Lower lobe of right lung (tissue), 2 donors: ENCODE data around the gene TDRD1. TPM values are rescaled to one million over a fixed set of nuclear protein-coding genes. Genes with fewer than 3 reads are reported as not detected.

Source experiments
- ATAC-seq, 2 donors: fragments of 200-7000 bp; cut with Tn5 transposase; one replicate each; pipeline ENCODE4 v1.9.1; 2020 to 2022; ENCODE audit warnings: mild to moderate bottlenecking in 2 of 2, moderate library complexity in 2 of 2
- DNase-seq: peaks from one replicate; pipeline ENCODE4 v3.0.0-alpha.2; 2020
- H3K27ac ChIP-seq: fragments of 200-600 bp; one replicate; pipeline ENCODE4 v1.8.0; 2022
- H3K27me3 ChIP-seq: fragments of 200-600 bp; one replicate; pipeline ENCODE4 v1.8.0; 2022; ENCODE audit warnings: low read depth
- H3K36me3 ChIP-seq: fragments of 200-600 bp; one replicate; pipeline ENCODE4 v1.8.0; 2022; ENCODE audit warnings: mild to moderate bottlenecking
- H3K4me1 ChIP-seq: fragments of 200-600 bp; one replicate; pipeline ENCODE4 v1.8.0; 2022
- H3K4me3 ChIP-seq: fragments of 200-600 bp; one replicate; pipeline ENCODE4 v1.8.0; 2022; ENCODE audit warnings: mild to moderate bottlenecking
- H3K9me3 ChIP-seq: fragments of 200-600 bp; one replicate; pipeline ENCODE4 v1.8.0; 2022
- CTCF ChIP-seq: fragments of 200-600 bp; IDR thresholded peaks from one replicate; pipeline ENCODE4 v1.8.0; 2022; ENCODE audit warnings: antibody characterized with exemption, mild to moderate bottlenecking
- intact Hi-C: fragments of 100-400 bp; cut with DNase I; formaldehyde crosslinking; loops from one replicate; pipeline ENCODE4 v1.11.0; 2022
- total RNA-seq: library from RNA; stranded (reverse); fragmentation: NEBNext Ultra II Directional; extraction: Animal tissue kit (Norgen Biotek cat#: 25700); gene quantifications from one replicate; pipeline ENCODE4 v1.2.1, GENCODE V29; 2021
- donor health status: DM: no; HTN: yes; CAD: no; lungs with severe emphysema.

Gene TDRD1
- total RNA-seq, 1 donor from 2014 or later: 0.09 TPM

DNA sequence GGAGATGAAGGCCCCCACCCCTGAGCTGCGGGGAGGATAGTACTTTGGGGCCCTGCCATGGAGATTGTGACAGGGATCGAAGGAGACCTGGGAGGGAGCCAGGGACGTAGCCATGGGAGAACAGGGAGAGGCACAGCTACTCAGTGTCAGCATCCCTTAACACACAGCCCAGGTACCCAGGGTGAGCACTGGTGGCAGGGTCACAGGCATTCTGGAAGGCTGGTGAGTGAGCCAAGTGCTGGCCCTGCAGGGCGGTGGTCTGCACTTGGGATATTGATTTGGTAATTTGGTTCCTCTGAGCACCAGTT, 99.7 kb downstream of the TDRD1 start:
- Histone ChIP-seq H3K4me3 (no peak overlapping the region), H3K4me1 (no peaks in the 10 kb centered on the region), H3K36me3 (no peaks in the 10 kb centered on the region), H3K9me3 (no peaks in the 10 kb centered on the region), H3K27me3 (no peaks in the 10 kb centered on the region), H3K27ac (no peak overlapping the region)
- TF ChIP-seq CTCF: no peak
- no peak for DNase-seq
- intact Hi-C loops: no loop called here
- ATAC-seq: no peak

- Histone ChIP-seq H3K27ac (no peak overlapping the region), H3K4me1 (no peaks in the 10 kb centered on the region), H3K4me3 (no peak overlapping the region), H3K27me3 (no peaks in the 10 kb centered on the region), H3K36me3 (no peaks in the 10 kb centered on the region), H3K9me3 (no peaks in the 10 kb centered on the region)
- TF ChIP-seq CTCF: no peak
- intact Hi-C loops: no loop called here
- DNase-seq (no peak), ATAC-seq (no peak)
These were observed 100.1 kb downstream of the TDRD1 start for GRCh38 chr10:114279289-114279688.

- Histone ChIP-seq H3K27me3 (no peaks in the 10 kb centered on the region), H3K36me3 (no peaks in the 10 kb centered on the region), H3K4me3 (no peak overlapping the region), H3K9me3 (no peaks in the 10 kb centered on the region), H3K27ac (no peak overlapping the region), H3K4me1 (no peaks in the 10 kb centered on the region)
- TF ChIP-seq CTCF: no peak
- intact Hi-C loops: no loop called here
- ATAC-seq: no peak
- DNase-seq: no peak
These were observed 100.9 kb downstream of the TDRD1 start for GRCh38 chr10:114279901-114280644.

DNA sequence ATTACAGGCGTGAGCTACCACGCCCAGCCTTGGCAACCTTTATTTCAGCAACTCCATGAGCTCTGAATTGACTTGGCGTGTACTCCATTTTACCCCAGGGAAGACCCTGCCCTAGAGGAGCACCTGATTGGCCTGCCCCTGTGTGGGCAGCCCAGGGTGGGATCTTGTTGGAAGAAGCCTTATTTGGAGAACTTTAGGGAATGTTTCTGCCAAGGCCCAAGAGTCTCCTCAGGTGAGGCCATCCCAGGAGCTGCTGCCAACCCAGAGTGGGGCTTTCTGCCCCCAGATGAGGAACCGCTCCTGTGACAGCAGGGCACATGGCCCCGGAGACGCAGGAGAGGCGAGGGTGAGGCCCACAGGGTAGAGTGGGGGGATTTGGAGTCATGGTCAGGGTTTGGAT, 101.9 kb downstream of the TDRD1 start:
- ATAC-seq (no peak), DNase-seq (no peak)
- Histone ChIP-seq H3K4me1 (no peaks in the 10 kb centered on the region), H3K4me3 (no peak overlapping the region), H3K27me3 (no peaks in the 10 kb centered on the region), H3K27ac (no peak overlapping the region), H3K9me3 (no peaks in the 10 kb centered on the region), H3K36me3 (no peaks in the 10 kb centered on the region)
- intact Hi-C loops: no loop called here
- TF ChIP-seq CTCF: no peak

DNA sequence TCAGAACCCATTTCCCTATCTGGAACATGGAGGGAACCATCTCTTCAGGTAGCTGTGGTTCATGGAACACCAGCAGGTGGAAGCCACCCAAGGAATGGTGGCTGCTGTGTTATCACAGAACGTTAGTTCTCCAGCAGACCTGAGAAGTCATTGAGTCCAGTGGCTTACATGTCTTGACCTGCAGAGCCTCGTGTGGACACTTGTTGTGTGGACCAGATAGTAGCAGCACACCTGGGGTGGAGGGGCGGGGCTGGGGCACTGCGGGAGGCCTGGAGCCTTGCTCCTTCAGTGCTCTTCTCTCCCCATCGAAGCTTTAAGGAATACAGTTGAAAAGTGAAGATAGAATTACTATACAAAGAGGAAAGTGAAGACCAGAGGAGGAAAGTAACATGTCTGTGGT, 102.3 kb downstream of the TDRD1 start:
- Histone ChIP-seq H3K9me3 (no peaks in the 10 kb centered on the region), H3K36me3 (no peaks in the 10 kb centered on the region), H3K4me3 (no peak overlapping the region), H3K27ac (no peak overlapping the region), H3K4me1 (no peaks in the 10 kb centered on the region), H3K27me3 (no peaks in the 10 kb centered on the region)
- TF ChIP-seq CTCF: no peak
- ATAC-seq (no peak), DNase-seq (no peak)
- intact Hi-C loops: no loop called here

Other genes starting within 250 kb of the TDRD1 start
- 35.6 TPM for gene ADRB1, start 135.5 kb upstream of the TDRD1 start, total RNA-seq
- gene CCDC186, start 5.2 kb upstream of the TDRD1 start, total RNA-seq: 33.1 TPM
- 10.6 TPM for gene VWA2, start 59.9 kb downstream of the TDRD1 start, total RNA-seq
- gene AFAP1L2, start 225.1 kb downstream of the TDRD1 start, total RNA-seq: 5.3 TPM